Lung (tissue), 16 donors: Measurements from ENCODE around the gene PLLP. TPM values are rescaled to one million over a fixed set of nuclear protein-coding genes. Genes with fewer than 3 reads are reported as not detected.

ENCODE experiments used
- ATAC-seq: fragments of 200-7000 bp; cut with Tn5 transposase; one replicate; pipeline ENCODE4 v1.9.1; 2020; ENCODE audit warnings: moderate number of reproducible peaks; ENCODE audit not compliant: insufficient read depth, low FRiP score
- DNase-seq, 3 donors: peaks; one replicate each; pipeline ENCODE4 v3.0.0-alpha.2; 2013 to 2017
- H3K27ac ChIP-seq, 2 donors: one replicate each; pipeline ENCODE4 v1.5.1; 2013; ENCODE audit warnings: mild to moderate bottlenecking in 2 of 2, moderate library complexity in 2 of 2, control low read depth in 1 of 2, inconsistent platforms in 1 of 2, low read depth in 1 of 2, low read length in 1 of 2
- H3K27me3 ChIP-seq, 3 donors: one replicate each; pipeline ENCODE4 v1.5.1; 2013; ENCODE audit warnings: low read length in 2 of 3; ENCODE audit not compliant: control insufficient read depth in 3 of 3, insufficient read depth in 3 of 3
- H3K36me3 ChIP-seq, 4 donors: one replicate each; pipeline ENCODE4 v1.5.1; 2013; ENCODE audit warnings: low read length in 4 of 4, mild to moderate bottlenecking in 1 of 4, moderate library complexity in 1 of 4; ENCODE audit not compliant: control insufficient read depth in 4 of 4, insufficient read depth in 4 of 4
- H3K4me1 ChIP-seq, 5 donors: one replicate each; pipeline ENCODE4 v1.5.1; 2013; ENCODE audit warnings: low read length in 5 of 5, mild to moderate bottlenecking in 2 of 5, moderate library complexity in 1 of 5; ENCODE audit not compliant: control insufficient read depth in 5 of 5, insufficient read depth in 5 of 5
- H3K4me3 ChIP-seq: one replicate; pipeline ENCODE4 v1.5.1; 2013; ENCODE audit warnings: mild to moderate bottlenecking, control low read depth, moderate library complexity
- H3K9ac ChIP-seq, 2 donors: one replicate each; pipeline ENCODE4 v1.5.1; 2013; ENCODE audit warnings: low read length in 2 of 2, control low read depth in 1 of 2; ENCODE audit not compliant: insufficient read depth in 1 of 2
- H3K9me3 ChIP-seq, 4 donors: one replicate each; pipeline ENCODE4 v1.5.1; 2013; ENCODE audit warnings: low read length in 3 of 4, mild to moderate bottlenecking in 1 of 4, moderate library complexity in 1 of 4; ENCODE audit not compliant: control insufficient read depth in 4 of 4, insufficient read depth in 3 of 4
- CTCF ChIP-seq: IDR thresholded peaks from 2 replicates; pipeline ENCODE4 v1.5.1; 2012; ENCODE audit warnings: mild to moderate bottlenecking; ENCODE audit errors: control extremely low read depth, extremely low read depth
- WGBS, 2 donors: extraction: QIAGEN DNeasy Blood & Tissue Kit; methylation state at CpG; one replicate each; pipeline ENCODE4 v1.1.7; 2013; 5-methylcytosine and 5-hydroxymethylcytosine counted together
- long read RNA-seq, 5 donors: transcript quantifications; one replicate each; lab custom pipeline, GENCODE V29; 2026
- polyA plus RNA-seq, 2 donors: library from polyadenylated mRNA; stranded (reverse); fragments of 200-250 nt; gene quantifications; one replicate each; pipeline ENCODE4 v1.2.1, GENCODE V29; 2013
- total RNA-seq, 2 donors: library from RNA; depleted of rRNA in 1 of 2; stranded (reverse); fragments of >200 nt in 1 of 2; gene quantifications; one replicate each; pipeline ENCODE4 v1.2.1, GENCODE V29; 2014 to 2021
- donor health status: control.
- donor health status: control.
- donor health status: Bipolar disorder and iron deficiency.
- donor health status: healthy.
- donor health status: DM: yes; HTN: yes; CAD: no.

PLLP gene
- total RNA-seq (10 to 100 TPM; 23.8 to 63.7 TPM), polyA plus RNA-seq (10 to 100 TPM; 59.6 to 98.7 TPM)
- long read RNA-seq, donor 1, partial matches to known transcripts = 0 of 3 reads
- long read RNA-seq, donor 1, other reads (novel, unspliced or antisense) = 0 of 3 reads
- long read RNA-seq, donor 2, partial matches to known transcripts = 0 of 1 reads
- long read RNA-seq, donor 2, other reads (novel, unspliced or antisense) = 0 of 1 reads
- long read RNA-seq, donor 3, partial matches to known transcripts = 0 of 1 reads
- long read RNA-seq, donor 3, other reads (novel, unspliced or antisense) = 0 of 1 reads
- long read RNA-seq, donor 4, partial matches to known transcripts = 0 of 2 reads
- long read RNA-seq, donor 4, other reads (novel, unspliced or antisense) = 0 of 2 reads
- long read RNA-seq, donor 5, partial matches to known transcripts = 0 of 2 reads
- long read RNA-seq, donor 5, other reads (novel, unspliced or antisense) = 0 of 2 reads

- peak; percentile 88 for ATAC-seq
- no peak for TF ChIP-seq CTCF
- H3K27me3 ChIP-seq = peaks cover 0 to 42% (median 26%) of the 10 kb centered on the region in 3 donors
- peak within 1 kb of the TSS; percentile 68 for H3K4me3 ChIP-seq
- WGBS, 2 donors = 2% methylated on average over 86 to 95 of the region's 95 CpGs
- H3K27ac ChIP-seq = peak within 1 kb of the TSS in 1 of 2 donors; percentile 90
- peak in 2 of 3 donors; percentile 46 to 52 for DNase-seq
- H3K36me3 ChIP-seq = no peaks in the 10 kb centered on the region
- H3K9me3 ChIP-seq = no peaks in the 10 kb centered on the region
- no peak within 1 kb of the TSS for H3K9ac ChIP-seq
- peaks cover 0 to 13% (median 0%) of the 10 kb centered on the region in 5 donors for H3K4me1 ChIP-seq
Observed at GRCh38 chr16:57284209-57284951, at the start of gene PLLP. Gene PLLP (minus strand): TSS chr16:57284672. CDS start chr16:57284540, 132 bp downstream.

GRCh38 chr16:57333402-57333801 is 48.9 kb upstream of the PLLP start:
- no peaks in the 10 kb centered on the region for H3K36me3 ChIP-seq
- no peak overlapping the region for H3K27ac ChIP-seq
- no peak overlapping the region for H3K9ac ChIP-seq
- WGBS, 2 donors = 96 to 100% methylated on average over 1 of the region's 1 CpG
- no peak overlapping the region for H3K4me3 ChIP-seq
- no peaks in the 10 kb centered on the region for H3K4me1 ChIP-seq
- ATAC-seq (no peak), DNase-seq (no peak)
- H3K27me3 ChIP-seq = peaks cover 0 to 2% (median 0%) of the 10 kb centered on the region in 3 donors
- TF ChIP-seq CTCF = no peak
- H3K9me3 ChIP-seq = peaks cover 0 to 2% (median 0%) of the 10 kb centered on the region in 4 donors

- 91 to 92% methylated on average over 3 of the region's 3 CpGs for whole genome bisulfite sequencing, 2 donors
- ATAC-seq = no peak
- no peak for TF ChIP-seq CTCF
Observed at GRCh38 chr16:57331355-57331754, 46.9 kb upstream of the PLLP start.

More at GRCh38 chr16:57331355-57331754, 46.9 kb upstream of the PLLP start:
- Histone ChIP-seq H3K4me3 (no peak overlapping the region), H3K9ac (no peak overlapping the region), H3K27me3 (peaks cover 0 to 2% (median 0%) of the 10 kb centered on the region in 3 donors), H3K36me3 (no peaks in the 10 kb centered on the region), H3K9me3 (peaks cover 0 to 2% (median 0%) of the 10 kb centered on the region in 4 donors), H3K27ac (no peak overlapping the region), H3K4me1 (no peaks in the 10 kb centered on the region)
- no peak for DNase-seq
